ENCODE results near the gene SOX5. TPM values are rescaled to one million over a fixed set of nuclear protein-coding genes. Genes with fewer than 3 reads are reported as not detected.

Gene SOX5
- polyA plus RNA-seq, 1 of the 3 experiments (the other 2 are of a cell fraction) = 0.21 TPM

DNA sequence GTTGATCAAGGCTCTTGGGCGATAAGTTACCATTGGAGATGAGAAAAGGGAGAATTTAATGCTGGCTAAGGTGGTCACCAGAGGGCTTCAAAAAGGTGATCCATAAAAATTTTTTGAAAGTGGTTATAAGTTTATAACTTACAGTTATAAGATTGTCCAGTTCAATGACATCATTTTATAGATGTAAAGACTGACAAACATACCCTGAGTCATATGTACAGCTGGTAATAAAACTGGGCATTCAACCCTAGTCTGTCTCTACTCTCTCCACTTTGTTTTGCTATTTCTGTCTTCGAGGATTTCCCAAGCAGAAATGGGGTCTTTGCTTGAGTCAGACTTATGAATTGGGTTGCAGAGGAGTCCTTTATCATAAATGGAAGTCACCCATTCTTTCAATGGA is 454.0 kb downstream of the SOX5 start:
- no peaks in the 10 kb centered on the region for H3K9me2 ChIP-seq
- H3K36me3 ChIP-seq (replicated peaks in 1 of 2; ENCODE audit: control insufficient read depth in 1 of 2, insufficient read depth in 2 of 2, low read length in 1 of 2) = no peaks in the 10 kb centered on the region
- H3K79me2 ChIP-seq (ENCODE audit: insufficient read depth) = no peaks in the 10 kb centered on the region
- H3K9ac ChIP-seq = no peak overlapping the region
- no peak overlapping the region for H3K4me3 ChIP-seq (ENCODE audit: low read depth in 2 of 2, low read length in 1 of 2)
- H3K9me3 ChIP-seq = no peaks in the 10 kb centered on the region
- H3K27me3 ChIP-seq (ENCODE audit: insufficient read depth) = no peaks in the 10 kb centered on the region
- 16% methylated on average over 2 of the region's 2 CpGs for WGBS (ENCODE audit: low lambda C conversion rate)
- H3K4me2 ChIP-seq = no peak overlapping the region
- no peaks in the 10 kb centered on the region for H3K4me1 ChIP-seq (ENCODE audit: control insufficient read depth in 1 of 2, insufficient read depth in 2 of 2, low read depth in 1 of 2, low read length in 1 of 2)
- no peak overlapping the region for H2AFZ ChIP-seq (ENCODE audit: low read depth)
- ChIA-PET CTCF (no interaction called here), POLR2A (no interaction called here)
- no peak for DNase-seq
- no peaks in the 10 kb centered on the region for H4K20me1 ChIP-seq (ENCODE audit: insufficient read depth)
- no peaks in the 10 kb centered on the region for H3F3A ChIP-seq (replicated peaks; ENCODE audit: insufficient read depth)
- TF ChIP-seq SIN3A (IDR thresholded peaks at IDR 0.05; ENCODE audit: borderline replicate concordance, low read depth, low read length) (no peak), TAF1 (IDR thresholded peaks at IDR 0.05; ENCODE audit: borderline replicate concordance, low read depth, low read length) (no peak), FOXM1 (IDR thresholded peaks at IDR 0.05; ENCODE audit: low read depth) (no peak), FOSL2 (IDR thresholded peaks at IDR 0.05; ENCODE audit: borderline replicate concordance, low read depth) (no peak), FOXJ3 (CRISPR knock-in tag; IDR thresholded peaks at IDR 0.05) (no peak), SMC3 (IDR thresholded peaks at IDR 0.05; ENCODE audit: low read depth, low read length) (no peak), CHD2 (IDR thresholded peaks at IDR 0.05; ENCODE audit: low read length, partially characterized antibody) (no peak), GABPA (IDR thresholded peaks at IDR 0.05; ENCODE audit: low read depth) (no peak), YY1 (IDR thresholded peaks at IDR 0.05; ENCODE audit: low read depth) (no peak), EZH2phosphoT487 (IDR thresholded peaks at IDR 0.05; ENCODE audit: borderline replicate concordance, low read depth) (no peak), GATA2 (CRISPR knock-in tag; IDR thresholded peaks at IDR 0.05) (no peak), RXRA (IDR thresholded peaks at IDR 0.05; ENCODE audit: borderline replicate concordance, low read depth) (no peak), NFIC (IDR thresholded peaks at IDR 0.05; ENCODE audit: borderline replicate concordance) (no peak), RCOR1 (IDR thresholded peaks at IDR 0.05; ENCODE audit: low read length) (no peak), TCF12 (IDR thresholded peaks at IDR 0.05) (no peak), MXI1 (IDR thresholded peaks at IDR 0.05; ENCODE audit: low read depth, low read length) (no peak)
- TF ChIP-seq, protein P1, sequence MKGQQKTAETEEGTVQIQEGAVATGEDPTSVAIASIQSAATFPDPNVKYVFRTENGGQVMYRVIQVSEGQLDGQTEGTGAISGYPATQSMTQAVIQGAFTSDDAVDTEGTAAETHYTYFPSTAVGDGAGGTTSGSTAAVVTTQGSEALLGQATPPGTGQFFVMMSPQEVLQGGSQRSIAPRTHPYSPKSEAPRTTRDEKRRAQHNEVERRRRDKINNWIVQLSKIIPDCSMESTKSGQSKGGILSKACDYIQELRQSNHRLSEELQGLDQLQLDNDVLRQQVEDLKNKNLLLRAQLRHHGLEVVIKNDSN (IDR thresholded peaks at IDR 0.05; ENCODE audit: borderline replicate concordance, low read depth) = no peak
- TF ChIP-seq, protein P2, sequence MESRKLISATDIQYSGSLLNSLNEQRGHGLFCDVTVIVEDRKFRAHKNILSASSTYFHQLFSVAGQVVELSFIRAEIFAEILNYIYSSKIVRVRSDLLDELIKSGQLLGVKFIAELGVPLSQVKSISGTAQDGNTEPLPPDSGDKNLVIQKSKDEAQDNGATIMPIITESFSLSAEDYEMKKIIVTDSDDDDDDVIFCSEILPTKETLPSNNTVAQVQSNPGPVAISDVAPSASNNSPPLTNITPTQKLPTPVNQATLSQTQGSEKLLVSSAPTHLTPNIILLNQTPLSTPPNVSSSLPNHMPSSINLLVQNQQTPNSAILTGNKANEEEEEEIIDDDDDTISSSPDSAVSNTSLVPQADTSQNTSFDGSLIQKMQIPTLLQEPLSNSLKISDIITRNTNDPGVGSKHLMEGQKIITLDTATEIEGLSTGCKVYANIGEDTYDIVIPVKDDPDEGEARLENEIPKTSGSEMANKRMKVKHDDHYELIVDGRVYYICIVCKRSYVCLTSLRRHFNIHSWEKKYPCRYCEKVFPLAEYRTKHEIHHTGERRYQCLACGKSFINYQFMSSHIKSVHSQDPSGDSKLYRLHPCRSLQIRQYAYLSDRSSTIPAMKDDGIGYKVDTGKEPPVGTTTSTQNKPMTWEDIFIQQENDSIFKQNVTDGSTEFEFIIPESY (IDR thresholded peaks at IDR 0.05; ENCODE audit: borderline replicate concordance, low read depth) = no peak
- TF ChIP-seq, protein P3, sequence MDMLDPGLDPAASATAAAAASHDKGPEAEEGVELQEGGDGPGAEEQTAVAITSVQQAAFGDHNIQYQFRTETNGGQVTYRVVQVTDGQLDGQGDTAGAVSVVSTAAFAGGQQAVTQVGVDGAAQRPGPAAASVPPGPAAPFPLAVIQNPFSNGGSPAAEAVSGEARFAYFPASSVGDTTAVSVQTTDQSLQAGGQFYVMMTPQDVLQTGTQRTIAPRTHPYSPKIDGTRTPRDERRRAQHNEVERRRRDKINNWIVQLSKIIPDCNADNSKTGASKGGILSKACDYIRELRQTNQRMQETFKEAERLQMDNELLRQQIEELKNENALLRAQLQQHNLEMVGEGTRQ (IDR thresholded peaks at IDR 0.05; ENCODE audit: borderline replicate concordance, low read depth, low read length) = no peak
- H3K27ac ChIP-seq (ENCODE audit: low read depth in 2 of 2, low read length in 1 of 2) = no peak overlapping the region

All from SK-N-SH (cell line).